Liver (tissue), 3 donors: ENCODE measurements around the gene MSH5.

Experiments
- EGR1 ChIP-seq, 2 donors: IDR thresholded peaks; 2 replicates each; pipeline ENCODE4 v1.6.1; 2016 to 2018; ENCODE audit warnings: antibody characterized with exemption in 2 of 2, low read depth in 2 of 2
- FOXA2 ChIP-seq: IDR thresholded peaks from 2 replicates; pipeline ENCODE4 v1.6.1; 2016; ENCODE audit warnings: antibody characterized with exemption
- GABPA ChIP-seq, 2 donors: IDR thresholded peaks in 1 of 2; conservative IDR thresholded peaks in 1 of 2; 2 replicates each; pipeline ENCODE4 v1.6.1; 2016; ENCODE audit warnings: antibody characterized with exemption in 2 of 2, mild to moderate bottlenecking in 1 of 2, moderate library complexity in 1 of 2
- JUND ChIP-seq, 2 donors: IDR thresholded peaks; 2 replicates each; pipeline ENCODE4 v1.6.1; 2016; ENCODE audit warnings: antibody characterized with exemption in 2 of 2
- RAD21 ChIP-seq, 2 donors: IDR thresholded peaks; 2 replicates each; pipeline ENCODE4 v1.6.1; 2016; ENCODE audit warnings: antibody characterized with exemption in 2 of 2, mild to moderate bottlenecking in 2 of 2
- RXRA ChIP-seq, 2 donors: IDR thresholded peaks; 2 replicates each; pipeline ENCODE4 v1.6.1; 2017 to 2018; ENCODE audit warnings: antibody characterized with exemption in 2 of 2, mild to moderate bottlenecking in 1 of 2
- SP1 ChIP-seq: IDR thresholded peaks from 2 replicates; pipeline ENCODE4 v1.6.1; 2018; ENCODE audit warnings: antibody characterized with exemption, mild to moderate bottlenecking
- TAF1 ChIP-seq: conservative IDR thresholded peaks from 2 replicates; pipeline ENCODE4 v1.6.1; 2016; ENCODE audit warnings: antibody characterized with exemption, mild to moderate bottlenecking
- YY1 ChIP-seq: IDR thresholded peaks from 2 replicates; pipeline ENCODE4 v1.6.1; 2016; ENCODE audit warnings: antibody characterized with exemption, mild to moderate bottlenecking
- TF ChIP-seq, protein P1 (sequence below): IDR thresholded peaks from 2 replicates; pipeline ENCODE4 v1.6.1; 2016; ENCODE audit warnings: antibody characterized with exemption, mild to moderate bottlenecking
- TF ChIP-seq, protein P2 (sequence below): fragments of 150-350 bp; IDR thresholded peaks from 2 replicates; pipeline ENCODE4 v1.5.1; 2017; ENCODE audit warnings: improper control_type of control experiment, low read depth, low read length; ENCODE audit not compliant: missing input control
- TF ChIP-seq, protein P3 (sequence below): IDR thresholded peaks from 2 replicates; pipeline ENCODE4 v1.6.1; 2016; ENCODE audit warnings: antibody characterized with exemption
- TF ChIP-seq, protein P4 (sequence below): IDR thresholded peaks from 2 replicates; pipeline ENCODE4 v1.6.1; 2016; ENCODE audit warnings: antibody characterized with exemption
- TF ChIP-seq, protein P5 (sequence below): IDR thresholded peaks from 2 replicates; pipeline ENCODE4 v1.6.1; 2016; ENCODE audit warnings: antibody characterized with exemption
- donor health status: healthy.
- donor health status: healthy.

DNA sequence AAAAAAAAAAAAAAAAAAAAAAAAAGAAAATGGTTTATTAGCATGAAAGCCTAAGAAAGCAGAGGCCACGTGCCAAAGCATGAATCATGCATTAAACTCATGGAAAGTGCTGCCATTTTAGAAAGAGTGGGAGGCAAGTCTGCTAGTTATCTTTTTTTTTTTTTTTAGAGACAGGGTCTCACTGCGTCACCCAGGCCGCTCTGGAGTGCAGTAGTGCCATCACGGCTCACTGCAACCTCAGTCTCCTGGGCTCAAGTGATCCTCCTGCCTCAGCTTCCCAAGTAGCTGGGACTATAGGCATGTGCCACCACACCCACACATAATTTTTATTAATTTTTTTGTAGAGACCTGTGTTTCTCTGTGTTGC is 32.2 kb downstream of the MSH5 start:
- TF ChIP-seq, protein P1, sequence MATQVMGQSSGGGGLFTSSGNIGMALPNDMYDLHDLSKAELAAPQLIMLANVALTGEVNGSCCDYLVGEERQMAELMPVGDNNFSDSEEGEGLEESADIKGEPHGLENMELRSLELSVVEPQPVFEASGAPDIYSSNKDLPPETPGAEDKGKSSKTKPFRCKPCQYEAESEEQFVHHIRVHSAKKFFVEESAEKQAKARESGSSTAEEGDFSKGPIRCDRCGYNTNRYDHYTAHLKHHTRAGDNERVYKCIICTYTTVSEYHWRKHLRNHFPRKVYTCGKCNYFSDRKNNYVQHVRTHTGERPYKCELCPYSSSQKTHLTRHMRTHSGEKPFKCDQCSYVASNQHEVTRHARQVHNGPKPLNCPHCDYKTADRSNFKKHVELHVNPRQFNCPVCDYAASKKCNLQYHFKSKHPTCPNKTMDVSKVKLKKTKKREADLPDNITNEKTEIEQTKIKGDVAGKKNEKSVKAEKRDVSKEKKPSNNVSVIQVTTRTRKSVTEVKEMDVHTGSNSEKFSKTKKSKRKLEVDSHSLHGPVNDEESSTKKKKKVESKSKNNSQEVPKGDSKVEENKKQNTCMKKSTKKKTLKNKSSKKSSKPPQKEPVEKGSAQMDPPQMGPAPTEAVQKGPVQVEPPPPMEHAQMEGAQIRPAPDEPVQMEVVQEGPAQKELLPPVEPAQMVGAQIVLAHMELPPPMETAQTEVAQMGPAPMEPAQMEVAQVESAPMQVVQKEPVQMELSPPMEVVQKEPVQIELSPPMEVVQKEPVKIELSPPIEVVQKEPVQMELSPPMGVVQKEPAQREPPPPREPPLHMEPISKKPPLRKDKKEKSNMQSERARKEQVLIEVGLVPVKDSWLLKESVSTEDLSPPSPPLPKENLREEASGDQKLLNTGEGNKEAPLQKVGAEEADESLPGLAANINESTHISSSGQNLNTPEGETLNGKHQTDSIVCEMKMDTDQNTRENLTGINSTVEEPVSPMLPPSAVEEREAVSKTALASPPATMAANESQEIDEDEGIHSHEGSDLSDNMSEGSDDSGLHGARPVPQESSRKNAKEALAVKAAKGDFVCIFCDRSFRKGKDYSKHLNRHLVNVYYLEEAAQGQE: no peak
- TF ChIP-seq, protein P2, sequence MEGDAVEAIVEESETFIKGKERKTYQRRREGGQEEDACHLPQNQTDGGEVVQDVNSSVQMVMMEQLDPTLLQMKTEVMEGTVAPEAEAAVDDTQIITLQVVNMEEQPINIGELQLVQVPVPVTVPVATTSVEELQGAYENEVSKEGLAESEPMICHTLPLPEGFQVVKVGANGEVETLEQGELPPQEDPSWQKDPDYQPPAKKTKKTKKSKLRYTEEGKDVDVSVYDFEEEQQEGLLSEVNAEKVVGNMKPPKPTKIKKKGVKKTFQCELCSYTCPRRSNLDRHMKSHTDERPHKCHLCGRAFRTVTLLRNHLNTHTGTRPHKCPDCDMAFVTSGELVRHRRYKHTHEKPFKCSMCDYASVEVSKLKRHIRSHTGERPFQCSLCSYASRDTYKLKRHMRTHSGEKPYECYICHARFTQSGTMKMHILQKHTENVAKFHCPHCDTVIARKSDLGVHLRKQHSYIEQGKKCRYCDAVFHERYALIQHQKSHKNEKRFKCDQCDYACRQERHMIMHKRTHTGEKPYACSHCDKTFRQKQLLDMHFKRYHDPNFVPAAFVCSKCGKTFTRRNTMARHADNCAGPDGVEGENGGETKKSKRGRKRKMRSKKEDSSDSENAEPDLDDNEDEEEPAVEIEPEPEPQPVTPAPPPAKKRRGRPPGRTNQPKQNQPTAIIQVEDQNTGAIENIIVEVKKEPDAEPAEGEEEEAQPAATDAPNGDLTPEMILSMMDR: no peak
- no peak for TF ChIP-seq SP1
- no peak for TF ChIP-seq TAF1
- TF ChIP-seq, protein P3, sequence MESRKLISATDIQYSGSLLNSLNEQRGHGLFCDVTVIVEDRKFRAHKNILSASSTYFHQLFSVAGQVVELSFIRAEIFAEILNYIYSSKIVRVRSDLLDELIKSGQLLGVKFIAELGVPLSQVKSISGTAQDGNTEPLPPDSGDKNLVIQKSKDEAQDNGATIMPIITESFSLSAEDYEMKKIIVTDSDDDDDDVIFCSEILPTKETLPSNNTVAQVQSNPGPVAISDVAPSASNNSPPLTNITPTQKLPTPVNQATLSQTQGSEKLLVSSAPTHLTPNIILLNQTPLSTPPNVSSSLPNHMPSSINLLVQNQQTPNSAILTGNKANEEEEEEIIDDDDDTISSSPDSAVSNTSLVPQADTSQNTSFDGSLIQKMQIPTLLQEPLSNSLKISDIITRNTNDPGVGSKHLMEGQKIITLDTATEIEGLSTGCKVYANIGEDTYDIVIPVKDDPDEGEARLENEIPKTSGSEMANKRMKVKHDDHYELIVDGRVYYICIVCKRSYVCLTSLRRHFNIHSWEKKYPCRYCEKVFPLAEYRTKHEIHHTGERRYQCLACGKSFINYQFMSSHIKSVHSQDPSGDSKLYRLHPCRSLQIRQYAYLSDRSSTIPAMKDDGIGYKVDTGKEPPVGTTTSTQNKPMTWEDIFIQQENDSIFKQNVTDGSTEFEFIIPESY: no peak
- TF ChIP-seq FOXA2: no peak
- TF ChIP-seq JUND (IDR thresholded peaks at IDR 0.05): no peak
- TF ChIP-seq, protein P4, sequence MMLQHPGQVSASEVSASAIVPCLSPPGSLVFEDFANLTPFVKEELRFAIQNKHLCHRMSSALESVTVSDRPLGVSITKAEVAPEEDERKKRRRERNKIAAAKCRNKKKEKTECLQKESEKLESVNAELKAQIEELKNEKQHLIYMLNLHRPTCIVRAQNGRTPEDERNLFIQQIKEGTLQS: no peak
- TF ChIP-seq, protein P5, sequence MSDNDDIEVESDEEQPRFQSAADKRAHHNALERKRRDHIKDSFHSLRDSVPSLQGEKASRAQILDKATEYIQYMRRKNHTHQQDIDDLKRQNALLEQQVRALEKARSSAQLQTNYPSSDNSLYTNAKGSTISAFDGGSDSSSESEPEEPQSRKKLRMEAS: no peak
- no peak for TF ChIP-seq RXRA (IDR thresholded peaks at IDR 0.05)
- TF ChIP-seq GABPA (IDR thresholded peaks at IDR 0.05 in 1 of 2, conservative IDR thresholded peaks at IDR 0.05 in 1 of 2): no peak
- TF ChIP-seq YY1: no peak
- no peak for TF ChIP-seq RAD21 (IDR thresholded peaks at IDR 0.05)
- TF ChIP-seq EGR1 (IDR thresholded peaks at IDR 0.05; ENCODE audit: low read depth in 2 of 2): no peak
